GM12878 (cell line): ENCODE data around the gene PYGB.

Source experiments
- EZH2 ChIP-seq: IDR thresholded peaks from 2 replicates; pipeline ENCODE4 v1.6.1; 2012; ENCODE audit warnings: low read depth, mild to moderate bottlenecking, control low read depth, inconsistent platforms, low read length, borderline replicate concordance; ENCODE audit not compliant: control insufficient read depth
- FOXM1 ChIP-seq: IDR thresholded peaks from 2 replicates; pipeline ENCODE4 v1.6.1; 2012; ENCODE audit warnings: low read depth, mild to moderate bottlenecking, inconsistent platforms, low read length, moderate library complexity
- JUNB ChIP-seq: IDR thresholded peaks from 2 replicates; pipeline ENCODE4 v1.6.1; 2016; ENCODE audit warnings: antibody characterized with exemption, mild to moderate bottlenecking
- MXI1 ChIP-seq: fragments of 150-350 bp; IDR thresholded peaks from 2 replicates; pipeline ENCODE4 v1.6.1; 2011; ENCODE audit warnings: low read depth, mild to moderate bottlenecking, inconsistent platforms, low read length, improper control_type of control experiment
- NFIC ChIP-seq: IDR thresholded peaks from 2 replicates; pipeline ENCODE4 v1.6.1; 2012; ENCODE audit warnings: low read depth, mild to moderate bottlenecking, inconsistent platforms, low read length, moderate library complexity
- NKRF ChIP-seq: fragments of 450-650 bp; conservative IDR thresholded peaks from 2 replicates; pipeline ENCODE4 v1.6.1; 2017; ENCODE audit warnings: mild to moderate bottlenecking, moderate library complexity
- NR2C2 ChIP-seq: IDR thresholded peaks from 2 replicates; pipeline ENCODE4 v1.6.1; 2011; ENCODE audit warnings: borderline replicate concordance, low read depth; ENCODE audit not compliant: control insufficient read depth, insufficient read length
- NRF1 ChIP-seq: conservative IDR thresholded peaks from 2 replicates; pipeline ENCODE4 v1.6.1; 2011; ENCODE audit warnings: mild to moderate bottlenecking, low read depth, low read length, improper control_type of control experiment
- POLR2A ChIP-seq: IDR thresholded peaks from 2 replicates; pipeline ENCODE4 v1.6.1; 2011; ENCODE audit warnings: low read depth, mild to moderate bottlenecking, low read length
- TAF1 ChIP-seq: IDR thresholded peaks from 2 replicates; pipeline ENCODE4 v1.6.1; 2011; ENCODE audit warnings: mild to moderate bottlenecking, low read depth, low read length, borderline replicate concordance
- TF ChIP-seq, protein P1 (sequence below), 3 experiments: IDR thresholded peaks in 2 of 3; conservative IDR thresholded peaks in 1 of 3; 2 replicates each; pipeline ENCODE4 v1.5.1; 2011; ENCODE audit warnings: low read depth in 3 of 3, low read length in 3 of 3, mild to moderate bottlenecking in 3 of 3, control low read depth in 2 of 3, moderate library complexity in 2 of 3, inconsistent platforms in 1 of 3, mixed read lengths in 1 of 3; ENCODE audit not compliant: control insufficient read depth in 2 of 3, insufficient read depth in 1 of 3; ENCODE audit errors: extremely low read depth in 1 of 3
- TF ChIP-seq, protein P2 (sequence below): fragments of 450-650 bp; IDR thresholded peaks from 2 replicates; pipeline ENCODE4 v1.6.1; 2017; ENCODE audit warnings: antibody characterized with exemption, mild to moderate bottlenecking, moderate library complexity
- TF ChIP-seq, protein P3 (sequence below): IDR thresholded peaks from 2 replicates; pipeline ENCODE4 v1.6.1; 2012; ENCODE audit warnings: low read depth, low read length, improper control_type of control experiment
- TF ChIP-seq, protein P4 (sequence below): IDR thresholded peaks from 2 replicates; pipeline ENCODE4 v1.6.1; 2011; ENCODE audit warnings: low read depth, low read length, improper control_type of control experiment, borderline replicate concordance

DNA sequence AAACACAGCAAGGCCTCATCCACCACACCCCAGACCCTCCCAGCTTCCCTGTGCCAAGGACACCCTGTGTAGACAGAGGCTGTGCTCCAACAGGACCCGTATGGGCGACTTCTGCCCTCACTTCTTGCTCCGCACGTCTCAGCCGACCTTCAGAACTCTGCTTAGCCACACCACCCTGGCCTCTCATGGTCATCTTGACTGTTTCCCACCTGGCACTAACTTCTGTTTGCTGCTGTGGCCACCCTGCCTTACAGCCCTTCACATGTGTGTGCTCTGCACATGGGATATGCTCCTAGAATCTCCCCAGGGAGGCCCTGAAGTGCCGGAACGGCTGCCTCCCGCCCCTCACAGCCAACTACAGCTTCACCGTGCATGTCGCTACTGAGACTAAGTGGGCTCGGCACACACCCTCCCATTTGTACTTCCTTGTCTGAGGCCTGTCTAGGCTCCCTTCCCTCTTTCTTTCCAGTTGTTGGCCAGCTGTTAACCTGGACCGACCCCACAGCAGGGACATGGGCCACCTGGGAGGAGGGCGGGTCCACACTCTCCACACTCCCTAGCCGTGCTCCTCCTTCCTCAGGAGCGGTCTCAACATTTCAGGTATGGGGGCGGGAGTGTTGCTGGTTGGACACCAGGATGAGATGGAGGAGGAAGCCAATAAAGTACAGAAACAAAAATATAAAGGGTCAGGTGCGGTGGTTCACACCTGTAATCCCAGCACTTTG lies 69.6 kb downstream of the PYGB start:
- TF ChIP-seq, protein P1, sequence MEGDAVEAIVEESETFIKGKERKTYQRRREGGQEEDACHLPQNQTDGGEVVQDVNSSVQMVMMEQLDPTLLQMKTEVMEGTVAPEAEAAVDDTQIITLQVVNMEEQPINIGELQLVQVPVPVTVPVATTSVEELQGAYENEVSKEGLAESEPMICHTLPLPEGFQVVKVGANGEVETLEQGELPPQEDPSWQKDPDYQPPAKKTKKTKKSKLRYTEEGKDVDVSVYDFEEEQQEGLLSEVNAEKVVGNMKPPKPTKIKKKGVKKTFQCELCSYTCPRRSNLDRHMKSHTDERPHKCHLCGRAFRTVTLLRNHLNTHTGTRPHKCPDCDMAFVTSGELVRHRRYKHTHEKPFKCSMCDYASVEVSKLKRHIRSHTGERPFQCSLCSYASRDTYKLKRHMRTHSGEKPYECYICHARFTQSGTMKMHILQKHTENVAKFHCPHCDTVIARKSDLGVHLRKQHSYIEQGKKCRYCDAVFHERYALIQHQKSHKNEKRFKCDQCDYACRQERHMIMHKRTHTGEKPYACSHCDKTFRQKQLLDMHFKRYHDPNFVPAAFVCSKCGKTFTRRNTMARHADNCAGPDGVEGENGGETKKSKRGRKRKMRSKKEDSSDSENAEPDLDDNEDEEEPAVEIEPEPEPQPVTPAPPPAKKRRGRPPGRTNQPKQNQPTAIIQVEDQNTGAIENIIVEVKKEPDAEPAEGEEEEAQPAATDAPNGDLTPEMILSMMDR (IDR thresholded peaks at IDR 0.05 in 2 of 3, conservative IDR thresholded peaks at IDR 0.05 in 1 of 3; ENCODE audit: control insufficient read depth in 2 of 3, extremely low read depth in 1 of 3, insufficient read depth in 1 of 3, low read depth in 3 of 3, low read length in 3 of 3), result no peak
- TF ChIP-seq JUNB, result no peak
- TF ChIP-seq, protein P2, sequence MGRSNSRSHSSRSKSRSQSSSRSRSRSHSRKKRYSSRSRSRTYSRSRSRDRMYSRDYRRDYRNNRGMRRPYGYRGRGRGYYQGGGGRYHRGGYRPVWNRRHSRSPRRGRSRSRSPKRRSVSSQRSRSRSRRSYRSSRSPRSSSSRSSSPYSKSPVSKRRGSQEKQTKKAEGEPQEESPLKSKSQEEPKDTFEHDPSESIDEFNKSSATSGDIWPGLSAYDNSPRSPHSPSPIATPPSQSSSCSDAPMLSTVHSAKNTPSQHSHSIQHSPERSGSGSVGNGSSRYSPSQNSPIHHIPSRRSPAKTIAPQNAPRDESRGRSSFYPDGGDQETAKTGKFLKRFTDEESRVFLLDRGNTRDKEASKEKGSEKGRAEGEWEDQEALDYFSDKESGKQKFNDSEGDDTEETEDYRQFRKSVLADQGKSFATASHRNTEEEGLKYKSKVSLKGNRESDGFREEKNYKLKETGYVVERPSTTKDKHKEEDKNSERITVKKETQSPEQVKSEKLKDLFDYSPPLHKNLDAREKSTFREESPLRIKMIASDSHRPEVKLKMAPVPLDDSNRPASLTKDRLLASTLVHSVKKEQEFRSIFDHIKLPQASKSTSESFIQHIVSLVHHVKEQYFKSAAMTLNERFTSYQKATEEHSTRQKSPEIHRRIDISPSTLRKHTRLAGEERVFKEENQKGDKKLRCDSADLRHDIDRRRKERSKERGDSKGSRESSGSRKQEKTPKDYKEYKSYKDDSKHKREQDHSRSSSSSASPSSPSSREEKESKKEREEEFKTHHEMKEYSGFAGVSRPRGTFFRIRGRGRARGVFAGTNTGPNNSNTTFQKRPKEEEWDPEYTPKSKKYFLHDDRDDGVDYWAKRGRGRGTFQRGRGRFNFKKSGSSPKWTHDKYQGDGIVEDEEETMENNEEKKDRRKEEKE, result no peak
- no peak for TF ChIP-seq FOXM1
- TF ChIP-seq MXI1, result no peak
- no peak for TF ChIP-seq NR2C2
- TF ChIP-seq NKRF, result no peak
- TF ChIP-seq EZH2, result no peak
- no peak for TF ChIP-seq TAF1
- no peak for TF ChIP-seq NRF1
- TF ChIP-seq, protein P3, sequence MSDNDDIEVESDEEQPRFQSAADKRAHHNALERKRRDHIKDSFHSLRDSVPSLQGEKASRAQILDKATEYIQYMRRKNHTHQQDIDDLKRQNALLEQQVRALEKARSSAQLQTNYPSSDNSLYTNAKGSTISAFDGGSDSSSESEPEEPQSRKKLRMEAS, result no peak
- TF ChIP-seq, protein P4, sequence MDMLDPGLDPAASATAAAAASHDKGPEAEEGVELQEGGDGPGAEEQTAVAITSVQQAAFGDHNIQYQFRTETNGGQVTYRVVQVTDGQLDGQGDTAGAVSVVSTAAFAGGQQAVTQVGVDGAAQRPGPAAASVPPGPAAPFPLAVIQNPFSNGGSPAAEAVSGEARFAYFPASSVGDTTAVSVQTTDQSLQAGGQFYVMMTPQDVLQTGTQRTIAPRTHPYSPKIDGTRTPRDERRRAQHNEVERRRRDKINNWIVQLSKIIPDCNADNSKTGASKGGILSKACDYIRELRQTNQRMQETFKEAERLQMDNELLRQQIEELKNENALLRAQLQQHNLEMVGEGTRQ, result no peak
- no peak for TF ChIP-seq POLR2A
- TF ChIP-seq NFIC, result no peak
